ENCODE results near the gene PSMG3. TPM values are rescaled to one million over a fixed set of nuclear protein-coding genes. Genes with fewer than 3 reads are reported as not detected.

The PSMG3 gene
- total RNA-seq, 1 donor from 2014 or later: 11.2 TPM

DNA sequence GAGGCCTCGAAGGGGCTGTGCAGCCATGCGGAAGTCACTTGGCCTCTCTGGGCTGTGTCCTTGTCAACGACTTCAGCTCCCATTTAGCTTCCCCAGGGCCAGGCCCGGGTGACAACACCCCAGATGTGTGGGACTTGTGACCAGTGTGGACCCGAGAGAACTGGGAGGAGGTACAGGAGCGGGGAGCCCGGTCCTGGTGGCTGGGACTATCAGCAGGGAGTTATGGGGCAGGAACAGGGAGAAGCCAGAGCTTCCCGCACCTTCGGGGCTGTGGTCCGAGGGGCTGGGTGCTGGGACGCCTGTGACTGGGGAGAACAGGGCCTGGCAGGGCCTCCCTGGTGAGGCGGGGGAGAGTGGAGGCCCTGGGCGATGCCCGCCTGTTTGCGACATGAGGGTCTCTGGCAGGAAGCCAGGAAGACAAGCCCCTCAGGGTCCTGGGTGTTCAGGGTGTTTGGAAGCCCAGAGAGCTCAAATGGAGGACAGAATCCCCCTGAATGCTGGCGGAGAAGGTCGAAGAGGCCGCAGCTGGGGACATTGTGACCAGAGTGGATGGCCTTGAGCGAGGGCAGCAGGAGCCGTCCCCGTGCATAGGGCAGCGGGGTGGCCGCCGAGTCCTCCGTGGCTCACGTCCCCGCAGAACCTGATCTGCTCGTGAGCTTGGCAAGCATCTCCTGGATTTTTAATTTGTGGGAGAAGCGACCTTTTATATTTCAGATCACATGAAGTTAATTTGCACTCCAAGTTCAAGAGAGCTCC lies 30.0 kb upstream of the PSMG3 start:
- no peaks in the 10 kb centered on the region for H3K9me3 ChIP-seq (replicated peaks)
- no peak for DNase-seq
- no peak overlapping the region for H3K27ac ChIP-seq (replicated peaks)
- no peak overlapping the region for H3K4me3 ChIP-seq
- no peaks in the 10 kb centered on the region for H3K36me3 ChIP-seq
- TF ChIP-seq, protein P1, sequence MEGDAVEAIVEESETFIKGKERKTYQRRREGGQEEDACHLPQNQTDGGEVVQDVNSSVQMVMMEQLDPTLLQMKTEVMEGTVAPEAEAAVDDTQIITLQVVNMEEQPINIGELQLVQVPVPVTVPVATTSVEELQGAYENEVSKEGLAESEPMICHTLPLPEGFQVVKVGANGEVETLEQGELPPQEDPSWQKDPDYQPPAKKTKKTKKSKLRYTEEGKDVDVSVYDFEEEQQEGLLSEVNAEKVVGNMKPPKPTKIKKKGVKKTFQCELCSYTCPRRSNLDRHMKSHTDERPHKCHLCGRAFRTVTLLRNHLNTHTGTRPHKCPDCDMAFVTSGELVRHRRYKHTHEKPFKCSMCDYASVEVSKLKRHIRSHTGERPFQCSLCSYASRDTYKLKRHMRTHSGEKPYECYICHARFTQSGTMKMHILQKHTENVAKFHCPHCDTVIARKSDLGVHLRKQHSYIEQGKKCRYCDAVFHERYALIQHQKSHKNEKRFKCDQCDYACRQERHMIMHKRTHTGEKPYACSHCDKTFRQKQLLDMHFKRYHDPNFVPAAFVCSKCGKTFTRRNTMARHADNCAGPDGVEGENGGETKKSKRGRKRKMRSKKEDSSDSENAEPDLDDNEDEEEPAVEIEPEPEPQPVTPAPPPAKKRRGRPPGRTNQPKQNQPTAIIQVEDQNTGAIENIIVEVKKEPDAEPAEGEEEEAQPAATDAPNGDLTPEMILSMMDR (IDR thresholded peaks at IDR 0.05; ENCODE audit: borderline replicate concordance): no peak
- peaks cover 83% of the 10 kb centered on the region for H3K27me3 ChIP-seq (ENCODE audit: low read depth)
- H3K4me1 ChIP-seq: no peaks in the 10 kb centered on the region
- intact Hi-C loops (cut with micrococcal nuclease): no loop called here

GRCh38 chr7:1598961-1599639 lies 29.3 kb upstream of the PSMG3 start:
- H3K36me3 ChIP-seq: no peaks in the 10 kb centered on the region
- no peak for DNase-seq
- intact Hi-C loops (cut with micrococcal nuclease): no loop called here
- TF ChIP-seq, protein P1 (IDR thresholded peaks at IDR 0.05; ENCODE audit: borderline replicate concordance): no peak
- no peaks in the 10 kb centered on the region for H3K9me3 ChIP-seq (replicated peaks)
- no peaks in the 10 kb centered on the region for H3K4me1 ChIP-seq
- no peak overlapping the region for H3K27ac ChIP-seq (replicated peaks)
- H3K4me3 ChIP-seq: no peak overlapping the region
- H3K27me3 ChIP-seq (ENCODE audit: low read depth): peaks cover 77% of the 10 kb centered on the region

- no peak overlapping the region for H3K27ac ChIP-seq (replicated peaks)
- H3K36me3 ChIP-seq: no peaks in the 10 kb centered on the region
- intact Hi-C loops (cut with micrococcal nuclease): no loop called here
- no peak overlapping the region for H3K4me3 ChIP-seq
- peaks cover 77% of the 10 kb centered on the region for H3K27me3 ChIP-seq (ENCODE audit: low read depth)
- TF ChIP-seq, protein P1 (IDR thresholded peaks at IDR 0.05; ENCODE audit: borderline replicate concordance): no peak
- no peaks in the 10 kb centered on the region for H3K4me1 ChIP-seq
- H3K9me3 ChIP-seq (replicated peaks): no peaks in the 10 kb centered on the region
- no peak for DNase-seq
Measured at GRCh38 chr7:1598286-1598685, 28.5 kb upstream of the PSMG3 start.

- TF ChIP-seq, protein P1 (IDR thresholded peaks at IDR 0.05; ENCODE audit: borderline replicate concordance): no peak
- intact Hi-C loops (cut with micrococcal nuclease): no loop called here
- H3K27me3 ChIP-seq (ENCODE audit: low read depth): peaks cover 77% of the 10 kb centered on the region
Measured at GRCh38 chr7:1597791-1598190, 28.0 kb upstream of the PSMG3 start.

GRCh38 chr7:1597066-1597760 lies 27.4 kb upstream of the PSMG3 start:
- no peaks in the 10 kb centered on the region for H3K36me3 ChIP-seq
- TF ChIP-seq, protein P1 (IDR thresholded peaks at IDR 0.05; ENCODE audit: borderline replicate concordance): no peak
- H3K4me3 ChIP-seq: no peak overlapping the region
- H3K27me3 ChIP-seq (ENCODE audit: low read depth): peaks cover 77% of the 10 kb centered on the region
- intact Hi-C loops (cut with micrococcal nuclease): no loop called here
- DNase-seq: no peak
- H3K9me3 ChIP-seq (replicated peaks): no peaks in the 10 kb centered on the region
- H3K4me1 ChIP-seq: peaks cover 4% of the 10 kb centered on the region
- H3K27ac ChIP-seq (replicated peaks): no peak overlapping the region

More at GRCh38 chr7:1597791-1598190, 28.0 kb upstream of the PSMG3 start:
- no peaks in the 10 kb centered on the region for H3K36me3 ChIP-seq
- no peak overlapping the region for H3K4me3 ChIP-seq
- H3K4me1 ChIP-seq: no peaks in the 10 kb centered on the region
- no peaks in the 10 kb centered on the region for H3K9me3 ChIP-seq (replicated peaks)
- DNase-seq: no peak
- H3K27ac ChIP-seq (replicated peaks): no peak overlapping the region

Measured in left ventricle myocardium inferior (tissue), 1 donor.